ENCODE measurements around the gene ARPC3.
A peak's percentile ranks its signal among the peaks of the same experiment; 100 is the strongest.
"Not testable (repeated sequence)": the region's sequence is repeated elsewhere in the genome, so short reads cannot be mapped to it uniquely, and the experiment has no call there.

ARPC3 gene

GRCh38 chr12:110449799-110450497 lies at the start of gene ARPC3:
Gene ARPC3, minus strand, starts transcription at chr12:110450337. Its CDS starts 77 bp downstream, at chr12:110450260.
- DNase-seq (ENCODE audit: low read depth, low spot score), result peak; percentile 91

- no peak for DNase-seq (ENCODE audit: low read depth, low spot score)
These were observed 49.0 kb upstream of the ARPC3 start for GRCh38 chr12:110498984-110499706.

- no peak for DNase-seq (ENCODE audit: low read depth, low spot score)
These were observed 25.3 kb upstream of the ARPC3 start for GRCh38 chr12:110475426-110475825.

GRCh38 chr12:110468214-110469048 lies 18.3 kb upstream of the ARPC3 start, which contains the start of the genes FAM216A and GPN3:
Gene FAM216A, plus strand, starts transcription at chr12:110468845. Its CDS starts 31 bp downstream, at chr12:110468876.
Gene GPN3, minus strand, starts transcription at chr12:110468257. Its CDS starts 54 bp downstream, at chr12:110468203.
- DNase-seq (ENCODE audit: low read depth, low spot score), result peak; percentile 93

- no peak for DNase-seq (ENCODE audit: low read depth, low spot score)
These were observed 17.7 kb upstream of the ARPC3 start for GRCh38 chr12:110467847-110468213.

GRCh38 chr12:110466791-110467190 lies 16.7 kb upstream of the ARPC3 start:
- DNase-seq (ENCODE audit: low read depth, low spot score), result no peak

GRCh38 chr12:110465765-110466164 lies 15.6 kb upstream of the ARPC3 start:
- not testable (repeated sequence) for DNase-seq (ENCODE audit: low read depth, low spot score)

- DNase-seq (ENCODE audit: low read depth, low spot score), result no peak
These were observed 14.9 kb upstream of the ARPC3 start for GRCh38 chr12:110465024-110465423.

- DNase-seq (ENCODE audit: low read depth, low spot score), result not testable (repeated sequence)
These were observed 11.1 kb upstream of the ARPC3 start for GRCh38 chr12:110461189-110461588.

GRCh38 chr12:110458756-110459155 lies 8.6 kb upstream of the ARPC3 start:
- DNase-seq (ENCODE audit: low read depth, low spot score), result no peak

GRCh38 chr12:110453569-110454296 lies 3.6 kb upstream of the ARPC3 start:
- DNase-seq (ENCODE audit: low read depth, low spot score), result no peak

GRCh38 chr12:110451263-110451662 lies 1.1 kb upstream of the ARPC3 start:
- DNase-seq (ENCODE audit: low read depth, low spot score), result no peak

- DNase-seq (ENCODE audit: low read depth, low spot score), result no peak
These were observed 5.7 kb downstream of the ARPC3 start for GRCh38 chr12:110444455-110444854.

GRCh38 chr12:110436231-110436630 lies 13.9 kb downstream of the ARPC3 start:
- no peak for DNase-seq (ENCODE audit: low read depth, low spot score)

- no peak for DNase-seq (ENCODE audit: low read depth, low spot score)
These were observed 18.1 kb downstream of the ARPC3 start for GRCh38 chr12:110431957-110432587.

- not testable (repeated sequence) for DNase-seq (ENCODE audit: low read depth, low spot score)
These were observed 20.5 kb downstream of the ARPC3 start for GRCh38 chr12:110429676-110430075.

- DNase-seq (ENCODE audit: low read depth, low spot score), result no peak
These were observed 23.7 kb downstream of the ARPC3 start for GRCh38 chr12:110426406-110426805.

GRCh38 chr12:110424237-110424636 lies 25.9 kb downstream of the ARPC3 start:
- no peak for DNase-seq (ENCODE audit: low read depth, low spot score)

GRCh38 chr12:110421701-110422100 lies 28.4 kb downstream of the ARPC3 start:
- no peak for DNase-seq (ENCODE audit: low read depth, low spot score)

- no peak for DNase-seq (ENCODE audit: low read depth, low spot score)
These were observed 28.9 kb downstream of the ARPC3 start for GRCh38 chr12:110421159-110421661.

- not testable (repeated sequence) for DNase-seq (ENCODE audit: low read depth, low spot score)
These were observed 29.5 kb downstream of the ARPC3 start for GRCh38 chr12:110420644-110421043.

All from activated naive CD8-positive, alpha-beta T cell treated with anti-CD3 and anti-CD28 coated beads, Interleukin-2, amount 50 U/mL, for 16 hours (primary cell).